ENCODE data around the gene KIF21A. TPM values are rescaled to one million over a fixed set of nuclear protein-coding genes. Genes with fewer than 3 reads are reported as not detected.
"Not testable (repeated sequence)": the region's sequence is repeated elsewhere in the genome, so short reads cannot be mapped to it uniquely, and the experiment has no call there.

Gene KIF21A
- total and polyA plus RNA-seq, 12 donors: 5.8 to 29.7 (median 11.0) TPM

DNA sequence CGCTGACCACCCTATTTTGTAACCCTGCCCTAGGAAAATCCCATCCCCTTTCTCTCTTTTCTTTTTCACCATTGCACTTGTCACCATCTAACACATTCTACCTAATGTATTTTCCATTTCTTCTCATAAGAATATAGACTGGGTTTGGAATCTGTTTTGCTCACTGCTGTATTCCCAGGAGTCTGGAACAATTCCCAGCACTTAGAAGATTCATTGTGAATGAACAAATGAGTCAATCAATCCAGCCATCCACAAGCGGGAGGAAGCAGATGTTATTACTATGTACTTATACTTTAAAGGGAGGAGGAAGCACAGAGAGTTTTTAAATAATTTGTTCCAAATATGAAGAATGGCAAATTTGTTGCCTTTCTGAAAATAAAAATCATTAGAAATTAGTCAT, 142.1 kb downstream of the KIF21A start:
- intact Hi-C loops (cut with DNase I): no loop called here
- Histone ChIP-seq H3K36me3 (replicated peaks in 1 of 2) (no peaks in the 10 kb centered on the region), H3K27ac (no peak overlapping the region), H3K4me3 (no peak overlapping the region), H3K4me1 (replicated peaks in 1 of 2) (no peaks in the 10 kb centered on the region), H3K27me3 (no peaks in the 10 kb centered on the region), H3K9me3 (replicated peaks in 1 of 3) (no peaks in the 10 kb centered on the region)
- 74 to 84% (median 80%) methylated on average over 2 of the region's 2 CpGs for WGBS, 4 donors
- no peak for TF ChIP-seq POLR2A (IDR thresholded peaks at IDR 0.05)
- TF ChIP-seq, protein P1, sequence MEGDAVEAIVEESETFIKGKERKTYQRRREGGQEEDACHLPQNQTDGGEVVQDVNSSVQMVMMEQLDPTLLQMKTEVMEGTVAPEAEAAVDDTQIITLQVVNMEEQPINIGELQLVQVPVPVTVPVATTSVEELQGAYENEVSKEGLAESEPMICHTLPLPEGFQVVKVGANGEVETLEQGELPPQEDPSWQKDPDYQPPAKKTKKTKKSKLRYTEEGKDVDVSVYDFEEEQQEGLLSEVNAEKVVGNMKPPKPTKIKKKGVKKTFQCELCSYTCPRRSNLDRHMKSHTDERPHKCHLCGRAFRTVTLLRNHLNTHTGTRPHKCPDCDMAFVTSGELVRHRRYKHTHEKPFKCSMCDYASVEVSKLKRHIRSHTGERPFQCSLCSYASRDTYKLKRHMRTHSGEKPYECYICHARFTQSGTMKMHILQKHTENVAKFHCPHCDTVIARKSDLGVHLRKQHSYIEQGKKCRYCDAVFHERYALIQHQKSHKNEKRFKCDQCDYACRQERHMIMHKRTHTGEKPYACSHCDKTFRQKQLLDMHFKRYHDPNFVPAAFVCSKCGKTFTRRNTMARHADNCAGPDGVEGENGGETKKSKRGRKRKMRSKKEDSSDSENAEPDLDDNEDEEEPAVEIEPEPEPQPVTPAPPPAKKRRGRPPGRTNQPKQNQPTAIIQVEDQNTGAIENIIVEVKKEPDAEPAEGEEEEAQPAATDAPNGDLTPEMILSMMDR (IDR thresholded peaks at IDR 0.05): no peak
- DNase-seq: no peak

DNA sequence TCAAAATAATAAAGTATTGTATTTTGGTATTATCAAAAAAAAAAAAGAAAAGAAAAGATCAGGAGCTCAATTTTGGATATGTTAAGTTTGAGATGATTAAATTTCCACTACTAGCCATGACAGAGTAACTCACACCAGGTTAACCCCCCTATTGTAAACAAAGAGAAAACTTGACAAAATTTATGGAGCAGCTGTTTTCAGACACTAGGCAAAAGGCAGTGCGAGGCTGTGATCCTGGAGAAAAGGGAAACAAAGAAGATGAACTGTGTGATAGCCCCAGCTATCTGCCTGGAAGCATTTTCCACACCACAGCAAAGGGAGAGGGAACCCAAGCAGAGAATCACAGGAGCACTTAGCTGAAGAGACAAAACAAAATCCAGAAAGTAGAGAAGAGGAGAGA, 145.0 kb downstream of the KIF21A start:
- DNase-seq: no peak
- no peak overlapping the region for H3K4me3 ChIP-seq
- intact Hi-C loops (cut with DNase I): no loop called here
- no peaks in the 10 kb centered on the region for H3K4me1 ChIP-seq (replicated peaks in 1 of 2)
- no peak for TF ChIP-seq POLR2A (IDR thresholded peaks at IDR 0.05)
- TF ChIP-seq, protein P1 (IDR thresholded peaks at IDR 0.05): no peak
- WGBS, 4 donors: 55 to 69% (median 64%) methylated on average over 1 of the region's 1 CpG
- no peaks in the 10 kb centered on the region for H3K36me3 ChIP-seq (replicated peaks in 1 of 2)
- no peaks in the 10 kb centered on the region for H3K9me3 ChIP-seq (replicated peaks in 1 of 3)
- no peak overlapping the region for H3K27ac ChIP-seq
- no peaks in the 10 kb centered on the region for H3K27me3 ChIP-seq

DNA sequence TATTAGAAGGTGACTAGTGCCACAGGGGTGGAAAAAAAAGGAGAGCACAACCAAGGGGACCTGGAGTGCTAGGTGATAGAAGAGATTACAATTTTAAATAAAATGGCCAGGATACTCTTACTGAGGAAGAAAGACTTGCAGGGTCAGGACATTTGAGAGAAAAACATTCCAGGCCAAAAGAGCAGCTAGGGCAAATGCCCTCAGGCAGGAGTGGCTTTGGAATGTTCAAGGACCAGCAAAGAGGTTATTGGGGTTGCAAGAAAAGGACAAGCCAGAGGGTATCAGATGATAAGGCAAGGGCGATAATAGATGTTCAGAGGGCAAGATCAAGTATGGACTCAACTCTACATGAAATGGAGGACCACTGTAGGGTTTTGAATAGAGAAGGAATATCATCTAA, 146.4 kb downstream of the KIF21A start:
- Histone ChIP-seq H3K36me3 (replicated peaks in 1 of 2) (no peaks in the 10 kb centered on the region), H3K9me3 (replicated peaks in 1 of 3) (no peaks in the 10 kb centered on the region), H3K4me3 (no peak overlapping the region), H3K27ac (no peak overlapping the region), H3K27me3 (no peaks in the 10 kb centered on the region), H3K4me1 (replicated peaks in 1 of 2) (no peaks in the 10 kb centered on the region)
- DNase-seq: no peak
- TF ChIP-seq POLR2A (IDR thresholded peaks at IDR 0.05): no peak
- TF ChIP-seq, protein P1 (IDR thresholded peaks at IDR 0.05): no peak
- 84 to 93% (median 87%) methylated on average over 1 of the region's 1 CpG for WGBS, 4 donors
- intact Hi-C loops (cut with DNase I): no loop called here

DNA sequence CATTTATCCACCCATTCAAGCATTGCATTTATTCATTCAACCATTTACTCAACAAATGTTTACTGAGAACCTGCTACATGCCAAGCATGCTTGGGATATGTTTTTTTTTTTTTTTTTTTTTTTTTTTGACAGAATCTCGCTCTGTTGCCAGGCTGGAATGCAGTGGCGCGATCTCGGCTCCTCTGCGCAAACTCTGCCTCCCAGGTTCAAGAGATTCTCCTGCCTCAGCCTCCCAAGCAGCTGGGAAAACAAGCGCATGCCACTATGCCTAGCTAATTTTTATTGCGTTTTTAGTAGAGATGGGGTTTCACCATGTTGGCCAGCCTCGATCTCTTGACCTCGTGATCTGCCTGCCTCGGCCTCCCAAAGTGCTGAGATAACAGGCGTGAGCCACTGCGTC, 147.3 kb downstream of the KIF21A start:
- H3K36me3 ChIP-seq (replicated peaks in 1 of 2); intact Hi-C loops (cut with DNase I): not testable (repeated sequence)

DNA sequence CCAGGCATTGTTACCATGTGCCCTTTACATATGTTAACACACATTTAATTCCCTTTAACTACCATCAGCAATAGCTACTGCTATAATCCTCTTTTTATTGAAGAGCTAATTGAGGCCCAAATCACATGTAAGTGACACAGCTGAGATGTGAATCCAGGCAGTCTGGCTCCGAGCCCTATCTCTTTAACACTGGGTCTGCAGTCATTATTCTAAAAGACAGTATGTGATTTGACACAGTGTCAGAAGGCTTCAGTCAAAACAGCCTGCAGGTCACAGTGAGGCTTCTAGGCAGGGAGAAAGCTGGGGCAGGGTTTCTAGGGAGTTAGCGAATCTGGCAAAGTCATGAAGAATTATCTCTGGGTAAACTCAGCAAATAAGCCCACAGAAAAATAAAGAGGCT, 148.2 kb downstream of the KIF21A start:
- no peak for DNase-seq
- no peak overlapping the region for H3K4me3 ChIP-seq
- intact Hi-C loops (cut with DNase I): no loop called here
- no peaks in the 10 kb centered on the region for H3K9me3 ChIP-seq (replicated peaks in 1 of 3)
- no peak overlapping the region for H3K27ac ChIP-seq
- no peaks in the 10 kb centered on the region for H3K27me3 ChIP-seq
- H3K36me3 ChIP-seq (replicated peaks in 1 of 2): no peaks in the 10 kb centered on the region
- 59 to 83% (median 74%) methylated on average over 2 of the region's 2 CpGs for WGBS, 4 donors
- no peak for TF ChIP-seq POLR2A (IDR thresholded peaks at IDR 0.05)
- TF ChIP-seq, protein P1 (IDR thresholded peaks at IDR 0.05): no peak
- H3K4me1 ChIP-seq (replicated peaks in 1 of 2): no peaks in the 10 kb centered on the region

More for the DNA sequence above, 147.3 kb downstream of the KIF21A start:
- H3K27me3 ChIP-seq; H3K27ac ChIP-seq; DNase-seq; H3K4me1 ChIP-seq (replicated peaks in 1 of 2); H3K4me3 ChIP-seq; H3K9me3 ChIP-seq (replicated peaks in 1 of 3): not testable (repeated sequence)
- 92 to 99% (median 95%) methylated on average over 12 of the region's 12 CpGs for WGBS, 4 donors
